Thymus (tissue), 11 donors: ENCODE measurements around the gene HERC2. TPM values are rescaled to one million over a fixed set of nuclear protein-coding genes. Genes with fewer than 3 reads are reported as not detected.

Source experiments
- DNase-seq, 9 donors: peaks; one replicate each; pipeline ENCODE4 v3.0.0-alpha.2; 2013; ENCODE audit warnings: low spot score in 9 of 9, low read depth in 6 of 9, missing footprints in 1 of 9
- H3K27ac ChIP-seq, 2 donors: one replicate each; pipeline ENCODE4 v1.5.1; 2013; ENCODE audit warnings: control low read depth in 1 of 2, low read depth in 1 of 2, low read length in 1 of 2, mild to moderate bottlenecking in 1 of 2, moderate library complexity in 1 of 2
- H3K27me3 ChIP-seq, 2 donors: one replicate each; pipeline ENCODE4 v1.5.1; 2013; ENCODE audit warnings: low read length in 1 of 2; ENCODE audit not compliant: control insufficient read depth in 2 of 2, insufficient read depth in 1 of 2
- H3K36me3 ChIP-seq, 2 donors: one replicate each; pipeline ENCODE4 v1.5.1; 2013; ENCODE audit warnings: low read length in 1 of 2, mild to moderate bottlenecking in 1 of 2, moderate library complexity in 1 of 2; ENCODE audit not compliant: control insufficient read depth in 2 of 2, insufficient read depth in 2 of 2
- H3K4me1 ChIP-seq, 2 donors: one replicate each; pipeline ENCODE4 v1.5.1; 2013; ENCODE audit warnings: low read length in 2 of 2; ENCODE audit not compliant: control insufficient read depth in 2 of 2, insufficient read depth in 2 of 2
- H3K4me3 ChIP-seq, 2 donors: one replicate each; pipeline ENCODE4 v1.5.1; 2013; ENCODE audit warnings: low read length in 2 of 2, control low read depth in 1 of 2, mild to moderate bottlenecking in 1 of 2
- H3K9me3 ChIP-seq, 2 donors: one replicate each; pipeline ENCODE4 v1.5.1; 2013; ENCODE audit warnings: low read length in 1 of 2, mild to moderate bottlenecking in 1 of 2; ENCODE audit not compliant: control insufficient read depth in 2 of 2, insufficient read depth in 1 of 2
- WGBS: extraction: QIAGEN DNeasy Blood & Tissue Kit; methylation state at CpG from one replicate; pipeline ENCODE4 v1.1.7; 2013; 5-methylcytosine and 5-hydroxymethylcytosine counted together
- polyA plus RNA-seq: library from polyadenylated mRNA; stranded (reverse); fragments of 200-250 nt; gene quantifications from one replicate; pipeline ENCODE4 v1.2.3, GENCODE V29; 2013
- total RNA-seq: library from RNA; stranded (reverse); fragments of 120-200 nt; gene quantifications from one replicate; pipeline ENCODE4 v1.2.4, GENCODE V29; 2013
- donor health status: healthy.

The HERC2 gene
- total and polyA plus RNA-seq, 2 donors = 18.7 to 27.1 TPM

DNA sequence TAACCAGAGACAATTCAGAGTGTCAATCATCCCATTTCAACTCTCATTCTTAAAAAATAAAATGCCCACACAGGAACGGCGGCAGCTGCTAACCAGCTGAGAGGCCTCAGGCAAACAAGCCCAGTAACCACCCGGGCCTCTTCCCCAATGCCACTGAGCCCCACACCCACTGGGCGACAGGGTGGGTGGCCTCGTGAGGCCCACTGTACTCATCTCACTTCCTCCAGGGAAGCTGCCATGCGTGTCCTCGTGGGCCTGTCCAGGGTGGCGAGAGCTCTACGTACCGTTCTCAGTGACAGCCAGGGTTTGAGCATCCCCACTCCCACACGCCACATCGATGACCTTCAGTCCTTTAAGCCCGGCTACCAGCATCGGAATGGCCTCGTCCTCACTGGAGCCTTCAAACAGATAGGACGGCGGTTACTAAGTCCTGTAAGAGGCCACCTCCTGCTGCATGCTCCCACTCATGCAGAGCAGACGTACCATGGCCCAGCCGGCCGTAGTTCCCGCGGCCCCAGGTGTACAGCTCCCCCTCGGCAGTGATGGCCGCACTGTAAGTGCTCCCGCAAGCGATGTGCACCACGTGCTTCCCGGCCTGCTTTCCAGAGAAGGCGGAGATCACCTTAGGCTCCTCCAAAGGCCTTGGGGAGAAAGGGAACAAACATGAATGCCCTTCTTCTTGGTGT is 56.5 kb downstream of the HERC2 start:
- Histone ChIP-seq H3K36me3 (peaks cover 47 to 51% of the 10 kb centered on the region in 2 donors), H3K9me3 (no peaks in the 10 kb centered on the region), H3K27me3 (no peaks in the 10 kb centered on the region), H3K27ac (no peak overlapping the region), H3K4me3 (no peak overlapping the region), H3K4me1 (peaks cover 0 to 4% of the 10 kb centered on the region in 2 donors)
- WGBS = 98% methylated on average over 29 of the region's 29 CpGs
- no peak for DNase-seq

DNA sequence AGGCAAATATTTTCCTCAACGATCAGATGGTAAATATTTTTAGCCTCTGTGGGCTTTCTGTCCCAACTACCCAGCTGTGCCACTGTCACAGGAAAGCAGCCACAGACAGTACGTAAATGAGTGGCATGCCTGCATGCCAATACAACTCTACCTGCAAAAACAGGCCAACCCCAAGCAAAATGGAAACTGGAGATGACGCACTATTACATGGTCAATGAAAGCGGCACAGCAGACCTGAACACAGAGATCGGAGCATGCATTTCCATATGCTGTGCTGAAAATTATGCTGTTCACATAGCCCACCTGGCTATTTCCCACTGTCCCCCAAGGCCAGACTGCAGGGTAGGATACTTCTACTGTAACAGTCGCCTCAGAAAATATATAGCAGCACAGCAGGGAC is 57.8 kb downstream of the HERC2 start:
- 98% methylated on average over 6 of the region's 6 CpGs for WGBS
- H3K4me3 ChIP-seq = no peak overlapping the region
- peaks cover 40 to 45% of the 10 kb centered on the region in 2 donors for H3K36me3 ChIP-seq
- no peak for DNase-seq
- H3K27me3 ChIP-seq = no peaks in the 10 kb centered on the region
- H3K27ac ChIP-seq = no peak overlapping the region
- no peaks in the 10 kb centered on the region for H3K9me3 ChIP-seq
- H3K4me1 ChIP-seq = peaks cover 0 to 4% of the 10 kb centered on the region in 2 donors

DNA sequence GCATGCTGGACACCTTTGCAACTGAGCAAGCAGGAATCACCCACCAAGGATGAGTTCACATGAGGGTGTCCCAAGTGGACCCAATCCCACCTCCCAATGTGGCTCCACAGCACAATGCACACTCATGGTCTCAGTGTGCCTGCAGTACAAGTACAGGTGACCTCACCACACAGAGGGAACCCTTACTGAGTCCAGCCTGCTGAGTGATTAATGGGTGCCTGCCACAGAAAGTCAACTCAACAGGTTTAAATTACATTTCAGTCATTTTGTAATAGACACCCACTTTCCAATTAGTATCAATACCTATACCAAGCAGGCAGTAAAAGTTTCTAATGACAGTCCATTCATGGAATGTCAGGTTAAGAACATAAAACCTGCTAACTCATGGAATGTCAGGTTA is 59.5 kb downstream of the HERC2 start:
- peaks cover 0 to 4% of the 10 kb centered on the region in 2 donors for H3K4me1 ChIP-seq
- H3K36me3 ChIP-seq = peaks cover 28 to 30% of the 10 kb centered on the region in 2 donors
- H3K4me3 ChIP-seq = no peak overlapping the region
- no peak for DNase-seq
- H3K27ac ChIP-seq = no peak overlapping the region
- H3K27me3 ChIP-seq = no peaks in the 10 kb centered on the region
- H3K9me3 ChIP-seq = no peaks in the 10 kb centered on the region

DNA sequence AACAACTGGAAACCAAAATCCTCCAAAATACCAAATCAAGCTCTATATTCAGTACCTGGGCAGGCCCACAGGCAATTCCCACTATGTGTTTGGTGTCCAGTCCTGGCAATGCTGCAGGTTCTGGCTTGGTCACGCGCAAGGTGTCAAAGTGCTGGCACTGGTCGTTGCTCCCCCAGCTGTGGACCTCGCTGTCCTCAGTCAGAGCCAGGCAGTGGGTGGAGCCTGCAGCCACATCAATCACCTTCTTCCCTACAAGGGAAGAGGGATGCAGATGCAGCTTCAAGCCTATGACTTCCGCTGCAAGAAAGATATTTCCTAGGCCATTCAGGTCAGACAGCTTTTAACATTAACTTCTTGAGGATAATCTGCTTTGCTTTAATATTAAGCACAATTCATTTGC is 61.3 kb downstream of the HERC2 start:
- H3K27me3 ChIP-seq = no peaks in the 10 kb centered on the region
- peaks cover 23 to 24% of the 10 kb centered on the region in 2 donors for H3K36me3 ChIP-seq
- 56% methylated on average over 5 of the region's 5 CpGs for WGBS
- no peak overlapping the region for H3K27ac ChIP-seq
- H3K9me3 ChIP-seq = no peaks in the 10 kb centered on the region
- H3K4me1 ChIP-seq = peaks cover 0 to 4% of the 10 kb centered on the region in 2 donors
- no peak overlapping the region for H3K4me3 ChIP-seq
- DNase-seq = peak in 2 of 9 donors; percentile 5 to 7

DNA sequence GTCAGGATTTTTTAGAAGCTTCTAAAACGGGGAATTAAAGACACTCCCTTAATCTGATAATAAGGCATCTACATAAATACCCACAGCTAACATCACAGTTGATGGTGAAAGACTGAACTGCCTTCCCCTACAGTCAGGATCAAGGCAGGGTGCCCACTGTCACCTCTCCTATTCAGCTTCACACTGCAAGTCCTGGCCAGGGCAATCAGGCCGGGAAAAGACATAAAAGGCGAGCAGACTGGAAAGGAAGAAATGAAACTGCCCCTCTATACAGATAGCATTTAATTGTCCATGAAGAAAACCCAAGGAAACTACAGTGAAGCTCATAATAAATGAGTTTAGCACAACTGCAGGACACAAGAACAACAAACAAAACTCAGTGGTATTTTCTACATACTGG is 61.7 kb downstream of the HERC2 start:
- Histone ChIP-seq H3K4me1 (peaks cover 0 to 4% of the 10 kb centered on the region in 2 donors), H3K36me3 (peaks cover 21 to 22% of the 10 kb centered on the region in 2 donors), H3K9me3 (no peaks in the 10 kb centered on the region), H3K27ac (no peak overlapping the region), H3K4me3 (no peak overlapping the region), H3K27me3 (no peaks in the 10 kb centered on the region)
- 96% methylated on average over 3 of the region's 3 CpGs for WGBS
- no peak for DNase-seq

DNA sequence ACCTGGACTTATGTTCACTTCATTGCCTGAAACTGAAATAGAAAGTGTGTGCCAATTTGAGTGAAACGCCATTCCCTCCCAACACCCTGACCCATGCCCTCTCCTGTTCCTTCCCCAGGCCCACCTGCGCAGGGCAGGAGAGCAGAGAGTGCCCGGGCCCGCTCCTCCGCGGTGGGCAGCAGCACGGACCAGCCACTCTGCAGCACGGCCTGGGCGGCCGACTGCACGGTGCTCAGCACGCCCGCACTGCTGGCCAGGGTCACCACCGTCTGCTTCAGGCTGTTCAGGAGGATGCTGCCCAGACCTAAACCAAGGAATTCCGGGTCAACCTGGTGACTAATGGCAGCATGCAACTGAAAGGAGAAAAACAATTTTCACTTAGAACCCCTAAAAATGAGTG is 66.0 kb downstream of the HERC2 start:
- Histone ChIP-seq H3K27me3 (no peaks in the 10 kb centered on the region), H3K27ac (no peak overlapping the region), H3K36me3 (peaks cover 20 to 29% of the 10 kb centered on the region in 2 donors), H3K9me3 (no peaks in the 10 kb centered on the region), H3K4me1 (peaks cover 0 to 4% of the 10 kb centered on the region in 2 donors), H3K4me3 (no peak overlapping the region)
- no peak for DNase-seq
- 99% methylated on average over 15 of the region's 15 CpGs for WGBS

DNA sequence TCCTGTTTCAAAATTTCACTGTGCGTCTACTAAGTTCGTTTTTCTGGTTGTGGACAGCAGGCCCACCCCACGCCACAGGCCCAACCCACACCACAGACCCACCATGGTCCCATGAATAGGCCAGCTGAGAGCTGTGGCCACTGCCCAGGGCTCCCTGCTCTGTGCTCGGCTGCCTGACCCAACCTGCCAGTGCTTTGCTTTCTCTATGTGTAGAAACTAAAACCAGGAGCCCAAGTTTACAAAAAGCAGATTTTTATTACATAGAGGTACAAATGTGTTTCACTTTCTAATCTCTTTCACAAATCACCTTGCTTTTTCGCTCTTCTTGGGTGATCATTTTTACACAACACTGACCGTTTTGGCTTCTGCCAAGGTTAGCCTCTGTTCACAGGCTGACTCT is 69.1 kb downstream of the HERC2 start:
- Histone ChIP-seq H3K9me3 (no peaks in the 10 kb centered on the region), H3K27me3 (no peaks in the 10 kb centered on the region), H3K27ac (no peak overlapping the region), H3K36me3 (peaks cover 23 to 42% of the 10 kb centered on the region in 2 donors), H3K4me1 (no peaks in the 10 kb centered on the region), H3K4me3 (no peak overlapping the region)
- DNase-seq = no peak
- 92% methylated on average over 6 of the region's 6 CpGs for WGBS

DNA sequence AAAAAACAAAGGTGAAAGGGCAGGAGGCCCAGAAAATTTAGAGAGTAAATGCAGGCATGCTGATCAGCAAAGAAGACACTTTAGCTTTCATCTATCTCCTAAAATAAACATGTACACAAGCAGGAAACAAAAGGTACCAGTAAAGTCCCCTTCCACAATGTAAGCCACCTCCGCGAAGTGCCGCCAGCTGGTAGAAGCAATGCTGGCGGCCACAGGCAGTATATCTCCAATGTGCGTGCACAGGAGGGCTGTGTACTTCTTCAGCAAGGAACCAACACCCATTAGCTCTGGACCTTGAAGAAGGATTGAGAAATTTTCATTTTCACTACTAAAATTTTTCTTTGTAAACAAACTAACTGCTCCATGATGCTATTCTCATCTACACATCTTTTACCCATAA is 75.4 kb downstream of the HERC2 start:
- H3K4me3 ChIP-seq = no peak overlapping the region
- H3K36me3 ChIP-seq = peaks cover 29 to 43% of the 10 kb centered on the region in 2 donors
- WGBS = 96% methylated on average over 5 of the region's 5 CpGs
- H3K4me1 ChIP-seq = no peaks in the 10 kb centered on the region
- DNase-seq = no peak
- H3K9me3 ChIP-seq = peaks cover 2 to 5% of the 10 kb centered on the region in 2 donors
- no peaks in the 10 kb centered on the region for H3K27me3 ChIP-seq
- no peak overlapping the region for H3K27ac ChIP-seq

DNA sequence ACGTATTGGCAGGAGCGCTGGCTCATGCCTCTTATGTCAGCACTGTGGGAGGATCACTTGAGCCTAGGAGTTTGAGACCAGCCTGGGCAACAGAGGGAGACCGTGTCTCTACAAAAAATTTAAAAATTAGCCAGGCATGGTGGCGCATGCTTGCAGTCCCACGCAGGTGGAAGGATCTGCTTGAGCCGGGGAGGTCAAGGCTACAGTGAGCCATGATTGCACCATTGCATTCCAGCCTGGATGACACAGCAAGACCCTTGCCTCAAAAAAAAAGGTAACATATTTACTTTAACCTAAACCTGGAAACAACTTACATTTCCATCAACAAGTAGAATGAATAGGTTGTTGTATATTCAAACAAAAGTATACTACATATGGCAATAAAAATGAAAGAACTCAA is 78.1 kb downstream of the HERC2 start:
- Histone ChIP-seq H3K27me3 (no peaks in the 10 kb centered on the region), H3K9me3 (peaks cover 2 to 5% of the 10 kb centered on the region in 2 donors), H3K27ac (no peak overlapping the region), H3K36me3 (peaks cover 36 to 39% of the 10 kb centered on the region in 2 donors), H3K4me1 (no peaks in the 10 kb centered on the region), H3K4me3 (no peak overlapping the region)
- 98% methylated on average over 6 of the region's 6 CpGs for WGBS
- no peak for DNase-seq
